Trophoblast cell (in vitro differentiated cells and primary cell): Measurements from ENCODE around the gene XRCC4.

ENCODE experiments used
- DNase-seq, 2 donors: peaks; one replicate each; pipeline ENCODE4 v3.0.0-alpha.2; 2016
- H2AFZ ChIP-seq: 2 replicates; pipeline ENCODE4 v1.6.1; 2013; ENCODE audit warnings: low read length, moderate library complexity, mild to moderate bottlenecking; ENCODE audit not compliant: insufficient read depth, poor library complexity
- H2AK5ac ChIP-seq: 2 replicates; pipeline ENCODE4 v1.6.1; 2013; ENCODE audit warnings: mild to moderate bottlenecking, low read length
- H2BK120ac ChIP-seq: 2 replicates; pipeline ENCODE4 v1.6.1; 2013; ENCODE audit warnings: low read length, mild to moderate bottlenecking, moderate library complexity; ENCODE audit not compliant: insufficient read depth, poor library complexity
- H2BK12ac ChIP-seq: 2 replicates; pipeline ENCODE4 v1.6.1; 2013; ENCODE audit warnings: mild to moderate bottlenecking, low read length, moderate library complexity
- H2BK5ac ChIP-seq: 2 replicates; pipeline ENCODE4 v1.6.1; 2013; ENCODE audit warnings: low read length, low read depth, moderate library complexity, mild to moderate bottlenecking; ENCODE audit not compliant: poor library complexity
- H3K14ac ChIP-seq: 2 replicates; pipeline ENCODE4 v1.6.1; 2013; ENCODE audit warnings: mild to moderate bottlenecking, low read length
- H3K18ac ChIP-seq: 2 replicates; pipeline ENCODE4 v1.6.1; 2013; ENCODE audit warnings: mild to moderate bottlenecking, low read length
- H3K23ac ChIP-seq: 2 replicates; pipeline ENCODE4 v1.6.1; 2013; ENCODE audit warnings: low read length
- H3K27ac ChIP-seq: 2 replicates; pipeline ENCODE4 v1.5.1; 2013; ENCODE audit warnings: low read depth, mild to moderate bottlenecking, inconsistent platforms, low read length, moderate library complexity
- H3K27me3 ChIP-seq: 2 replicates; pipeline ENCODE4 v1.6.1; 2013; ENCODE audit warnings: inconsistent platforms, mild to moderate bottlenecking, low read length, moderate library complexity; ENCODE audit not compliant: insufficient read depth
- H3K36me3 ChIP-seq, 2 experiments: 1 replicate in 1 of 2; 2 replicates in 1 of 2; pipeline ENCODE4 v1.6.1; 2013; ENCODE audit warnings: low read length in 2 of 2, mild to moderate bottlenecking in 2 of 2, moderate library complexity in 1 of 2; ENCODE audit not compliant: insufficient read depth in 2 of 2, control insufficient read depth in 1 of 2
- H3K4ac ChIP-seq: 2 replicates; pipeline ENCODE4 v1.6.1; 2013; ENCODE audit warnings: low read depth, mild to moderate bottlenecking, low read length, moderate library complexity
- H3K4me1 ChIP-seq, 2 experiments: 1 replicate in 1 of 2; 2 replicates in 1 of 2; pipeline ENCODE4 v1.6.1; 2013; ENCODE audit warnings: low read length in 2 of 2, mild to moderate bottlenecking in 2 of 2, moderate library complexity in 1 of 2; ENCODE audit not compliant: insufficient read depth in 2 of 2, control insufficient read depth in 1 of 2
- H3K4me2 ChIP-seq: 2 replicates; pipeline ENCODE4 v1.6.1; 2013; ENCODE audit warnings: inconsistent platforms, mild to moderate bottlenecking, low read length, moderate library complexity
- H3K4me3 ChIP-seq: 2 replicates; pipeline ENCODE4 v1.5.1; 2013; ENCODE audit warnings: mild to moderate bottlenecking, low read depth, low read length, inconsistent platforms
- H3K79me1 ChIP-seq: one replicate; pipeline ENCODE4 v1.6.1; 2013; ENCODE audit warnings: low read length
- H3K79me2 ChIP-seq: 2 replicates; pipeline ENCODE4 v1.6.1; 2013; ENCODE audit warnings: low read length, mild to moderate bottlenecking; ENCODE audit not compliant: control insufficient read depth, insufficient read depth, poor library complexity
- H3K9ac ChIP-seq: 2 replicates; pipeline ENCODE4 v1.6.1; 2013; ENCODE audit warnings: mild to moderate bottlenecking, low read length
- H3K9me3 ChIP-seq: 2 replicates; pipeline ENCODE4 v1.6.1; 2013; ENCODE audit warnings: low read depth, mild to moderate bottlenecking, control low read depth, inconsistent platforms, low read length; ENCODE audit not compliant: insufficient read depth
- H4K12ac ChIP-seq: 2 replicates; pipeline ENCODE4 v1.6.1; 2013; ENCODE audit warnings: low read depth, mild to moderate bottlenecking, low read length, moderate library complexity
- H4K8ac ChIP-seq: 2 replicates; pipeline ENCODE4 v1.6.1; 2013; ENCODE audit warnings: low read depth, mild to moderate bottlenecking, low read length, moderate library complexity
- H4K91ac ChIP-seq: one replicate; pipeline ENCODE4 v1.6.1; 2013; ENCODE audit warnings: low read depth, mild to moderate bottlenecking, low read length, moderate library complexity
- WGBS: extraction: QIAGEN DNeasy Blood & Tissue Kit; methylation state at CpG from one replicate; pipeline ENCODE4 v1.1.7; 2013; ENCODE audit warnings: missing lambda C conversion rate; ENCODE audit not compliant: insufficient read length, insufficient coverage; ENCODE audit errors: extremely low coverage; 5-methylcytosine and 5-hydroxymethylcytosine counted together

The XRCC4 gene

DNA sequence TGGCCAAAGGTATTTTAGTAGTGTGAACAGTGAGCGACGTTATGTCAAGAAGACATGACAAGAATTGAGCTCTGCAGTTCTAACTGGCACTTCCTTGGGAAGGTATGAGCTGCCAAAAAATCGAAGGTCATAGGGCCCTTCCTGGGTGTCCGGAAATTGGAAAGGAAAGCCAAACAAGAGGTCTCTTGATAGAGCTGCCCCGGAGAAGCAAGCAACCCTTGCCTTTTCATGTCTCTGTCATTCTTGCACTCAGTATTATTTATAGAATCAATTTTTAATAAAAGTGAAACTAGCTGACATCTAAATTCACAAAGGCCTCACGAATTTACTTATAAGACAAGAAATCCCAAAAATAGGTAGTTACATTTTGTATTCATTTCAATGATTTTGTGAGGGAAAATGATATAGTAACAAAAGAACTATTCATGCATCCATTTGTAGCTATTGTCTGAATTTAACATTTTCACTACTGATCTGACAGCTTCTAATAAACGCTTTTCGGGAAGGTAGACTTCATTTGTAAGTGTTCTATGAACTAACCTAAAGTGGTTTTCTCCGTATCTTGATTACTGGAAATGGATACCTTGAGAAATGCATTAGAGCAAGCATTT, 280.4 kb downstream of the XRCC4 start:
- no peaks in the 10 kb centered on the region for H3K36me3 ChIP-seq
- H3K4me2 ChIP-seq, result no peak overlapping the region
- H2AFZ ChIP-seq, result no peak overlapping the region
- no peak overlapping the region for H3K4me3 ChIP-seq
- no peaks in the 10 kb centered on the region for H3K79me2 ChIP-seq
- no peak overlapping the region for H3K4ac ChIP-seq
- H2AK5ac ChIP-seq, result no peak overlapping the region
- H3K79me1 ChIP-seq, result no peaks in the 10 kb centered on the region
- no peak overlapping the region for H2BK12ac ChIP-seq
- no peaks in the 10 kb centered on the region for H3K4me1 ChIP-seq
- no peak for DNase-seq
- no peak overlapping the region for H3K18ac ChIP-seq
- no peak overlapping the region for H3K27ac ChIP-seq
- no peak overlapping the region for H3K14ac ChIP-seq
- H4K8ac ChIP-seq, result no peak overlapping the region
- H2BK5ac ChIP-seq, result no peak overlapping the region
- H2BK120ac ChIP-seq, result no peak overlapping the region
- no CpG with 5 or more reads among the region's 9 CpGs for WGBS
- H4K12ac ChIP-seq, result no peak overlapping the region
- H4K91ac ChIP-seq, result no peak overlapping the region
- no peaks in the 10 kb centered on the region for H3K27me3 ChIP-seq
- no peak overlapping the region for H3K9ac ChIP-seq
- H3K23ac ChIP-seq, result no peak overlapping the region
- H3K9me3 ChIP-seq, result peaks cover 2% of the 10 kb centered on the region

DNA sequence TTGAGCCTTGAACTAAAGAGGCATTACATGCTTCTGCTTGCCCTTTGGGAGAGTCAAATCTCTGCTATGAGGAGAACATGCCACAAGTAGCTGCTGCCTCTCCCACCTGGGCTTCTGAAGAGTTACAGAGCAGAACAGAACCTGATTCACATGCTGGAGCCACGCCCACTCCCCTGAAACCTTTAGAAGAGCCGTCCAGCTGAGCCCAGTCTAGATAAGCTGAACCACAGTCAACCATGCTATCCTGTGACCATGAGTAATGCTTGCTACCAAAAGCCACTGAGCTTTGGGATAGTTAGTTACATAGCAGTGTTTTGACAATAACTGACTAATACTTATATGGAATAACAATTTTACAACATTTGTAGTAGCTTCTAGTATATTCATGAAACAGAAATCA, 283.2 kb downstream of the XRCC4 start:
- WGBS, result no CpG with 5 or more reads among the region's 2 CpGs
- Histone ChIP-seq H3K27me3 (no peaks in the 10 kb centered on the region), H3K4me2 (no peak overlapping the region), H2BK5ac (no peak overlapping the region), H3K14ac (no peak overlapping the region), H4K12ac (no peak overlapping the region), H3K4me1 (no peaks in the 10 kb centered on the region), H3K9ac (no peak overlapping the region), H3K4me3 (no peak overlapping the region), H3K79me2 (no peaks in the 10 kb centered on the region), H4K91ac (no peak overlapping the region), H4K8ac (no peak overlapping the region), H3K18ac (no peak overlapping the region), H3K36me3 (no peaks in the 10 kb centered on the region), H3K9me3 (peaks cover 2% of the 10 kb centered on the region), H2BK120ac (no peak overlapping the region), H3K27ac (no peak overlapping the region), H2AK5ac (no peak overlapping the region), H2AFZ (no peak overlapping the region), H2BK12ac (no peak overlapping the region), H3K4ac (no peak overlapping the region), H3K79me1 (no peaks in the 10 kb centered on the region), H3K23ac (no peak overlapping the region)
- DNase-seq, result no peak

DNA sequence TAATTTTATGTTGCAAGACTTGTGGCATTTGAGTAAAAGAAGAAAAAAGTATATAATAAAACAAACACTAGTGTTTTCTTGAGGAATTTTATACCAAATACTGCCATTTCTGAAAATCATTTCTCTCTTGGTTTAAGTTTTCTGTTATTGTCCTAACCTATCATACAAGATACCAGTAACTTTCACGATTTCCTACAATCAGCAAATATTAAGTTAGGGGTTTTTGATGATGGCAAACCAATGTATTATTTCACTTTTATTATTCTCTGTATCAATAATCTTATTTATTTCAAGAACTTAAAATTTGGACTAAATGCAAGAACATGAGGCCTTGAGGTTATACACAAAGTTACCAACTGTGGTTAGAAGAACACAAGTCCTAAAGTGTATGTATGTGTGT, 285.2 kb downstream of the XRCC4 start:
- H4K12ac ChIP-seq, result no peak overlapping the region
- H3K9me3 ChIP-seq, result peaks cover 2% of the 10 kb centered on the region
- no peak overlapping the region for H4K8ac ChIP-seq
- no peaks in the 10 kb centered on the region for H3K36me3 ChIP-seq
- no peak overlapping the region for H3K23ac ChIP-seq
- no peak overlapping the region for H2BK12ac ChIP-seq
- no peak overlapping the region for H3K4me3 ChIP-seq
- no peak overlapping the region for H3K14ac ChIP-seq
- DNase-seq, result no peak
- H3K4me1 ChIP-seq, result no peaks in the 10 kb centered on the region
- H3K4me2 ChIP-seq, result no peak overlapping the region
- WGBS, result no CpG with 5 or more reads among the region's 1 CpG
- no peak overlapping the region for H3K4ac ChIP-seq
- no peaks in the 10 kb centered on the region for H3K79me1 ChIP-seq
- H3K18ac ChIP-seq, result no peak overlapping the region
- H2AK5ac ChIP-seq, result no peak overlapping the region
- H2BK120ac ChIP-seq, result no peak overlapping the region
- H3K9ac ChIP-seq, result no peak overlapping the region
- no peak overlapping the region for H4K91ac ChIP-seq
- no peak overlapping the region for H2AFZ ChIP-seq
- H2BK5ac ChIP-seq, result no peak overlapping the region
- no peaks in the 10 kb centered on the region for H3K79me2 ChIP-seq
- H3K27me3 ChIP-seq, result no peaks in the 10 kb centered on the region
- H3K27ac ChIP-seq, result no peak overlapping the region

DNA sequence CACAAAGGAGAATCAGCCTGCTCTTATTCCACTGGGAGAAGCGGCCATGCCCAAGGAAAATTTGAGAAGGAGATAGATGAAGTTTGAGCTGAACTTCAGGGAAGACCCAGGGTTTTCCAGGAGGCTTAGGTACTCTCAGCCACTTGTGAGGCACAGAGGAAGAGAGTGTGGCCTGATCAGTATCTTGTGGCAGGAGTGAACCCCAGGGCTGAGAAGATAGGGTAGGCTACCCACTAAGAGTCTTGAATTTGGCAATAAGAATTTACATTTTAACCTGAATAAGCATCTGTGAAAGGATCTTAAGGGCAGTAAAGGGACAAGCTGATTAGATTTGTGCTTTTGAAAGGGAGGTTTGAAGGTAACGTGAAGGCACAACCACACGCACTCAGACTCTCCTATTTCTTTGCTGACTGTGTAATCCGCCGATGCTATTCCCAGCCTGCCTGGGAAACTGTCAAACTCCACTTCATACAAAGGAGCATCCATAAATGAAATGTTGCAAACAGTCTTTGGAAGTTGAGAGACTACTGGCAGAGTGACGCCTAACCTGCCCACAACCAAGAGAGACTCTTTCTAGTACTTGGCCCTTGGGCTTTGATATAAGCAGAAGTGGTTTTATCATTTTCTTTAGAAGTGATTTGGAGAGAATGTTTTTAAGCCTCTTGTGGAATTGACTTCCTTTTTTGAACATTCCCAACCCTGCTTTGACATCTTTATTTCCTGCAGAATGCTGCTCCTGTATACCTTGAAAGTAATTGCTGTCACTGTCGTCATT, 286.0 kb downstream of the XRCC4 start:
- no peaks in the 10 kb centered on the region for H3K36me3 ChIP-seq
- H2BK5ac ChIP-seq, result no peak overlapping the region
- no peak overlapping the region for H3K4ac ChIP-seq
- WGBS, result no CpG with 5 or more reads among the region's 7 CpGs
- no peaks in the 10 kb centered on the region for H3K27me3 ChIP-seq
- no peak overlapping the region for H3K9ac ChIP-seq
- H3K27ac ChIP-seq, result no peak overlapping the region
- no peak overlapping the region for H3K23ac ChIP-seq
- no peak overlapping the region for H3K14ac ChIP-seq
- H4K91ac ChIP-seq, result no peak overlapping the region
- no peak overlapping the region for H4K8ac ChIP-seq
- no peak overlapping the region for H3K4me2 ChIP-seq
- no peak overlapping the region for H2BK120ac ChIP-seq
- H2AK5ac ChIP-seq, result no peak overlapping the region
- no peak overlapping the region for H3K18ac ChIP-seq
- no peak overlapping the region for H3K4me3 ChIP-seq
- no peak overlapping the region for H2AFZ ChIP-seq
- no peaks in the 10 kb centered on the region for H3K79me1 ChIP-seq
- no peaks in the 10 kb centered on the region for H3K4me1 ChIP-seq
- no peak overlapping the region for H2BK12ac ChIP-seq
- no peak overlapping the region for H4K12ac ChIP-seq
- H3K9me3 ChIP-seq, result peaks cover 2% of the 10 kb centered on the region
- DNase-seq, result no peak
- no peaks in the 10 kb centered on the region for H3K79me2 ChIP-seq
